T-helper 17 cell (primary cell): ENCODE measurements around the gene OSM. TPM values are rescaled to one million over a fixed set of nuclear protein-coding genes. Genes with fewer than 3 reads are reported as not detected.
"Not testable (repeated sequence)": the region's sequence is repeated elsewhere in the genome, so short reads cannot be mapped to it uniquely, and the experiment has no call there.

ENCODE experiments used
- ATAC-seq: fragments of 150-1000 bp; cut with Tn5 transposase; 2 replicates; pipeline ENCODE4 v1.10.0; 2021; ENCODE audit warnings: mild to moderate bottlenecking, moderate library complexity
- DNase-seq, 3 donors: peaks; one replicate each; pipeline versions ENCODE4 v3.0.0 to v3.0.0-alpha.2; 2020 to 2021
- H3K9me3 ChIP-seq: one replicate; pipeline ENCODE4 v1.7.0; 2013; ENCODE audit warnings: low read length, mild to moderate bottlenecking; ENCODE audit not compliant: control insufficient read depth, poor library complexity, severe bottlenecking
- H3K27ac Mint-ChIP-seq: one replicate; pipeline ENCODE4 v1.8.0; 2022; ENCODE audit warnings: mild to moderate bottlenecking, moderate library complexity, mixed read lengths
- H3K27me3 Mint-ChIP-seq: one replicate; pipeline ENCODE4 v1.8.0; 2022; ENCODE audit warnings: mixed read lengths
- H3K36me3 Mint-ChIP-seq: one replicate; pipeline ENCODE4 v1.8.0; 2022; ENCODE audit warnings: low read depth, mixed read lengths
- H3K4me1 Mint-ChIP-seq: one replicate; pipeline ENCODE4 v1.8.0; 2022; ENCODE audit warnings: mild to moderate bottlenecking, mixed read lengths
- H3K4me3 Mint-ChIP-seq: one replicate; pipeline ENCODE4 v1.8.0; 2022; ENCODE audit warnings: mild to moderate bottlenecking, moderate library complexity, mixed read lengths
- total RNA-seq, 4 donors: library from RNA in 2 of 4; stranded (reverse) in 2 of 4; gene quantifications; one replicate each; pipeline ENCODE4 v1.2.3 and lab custom pipeline; 2022 to 2026

Gene OSM
- total RNA-seq, 2 donors from 2014 or later: 29.1 to 35.2 TPM

GRCh38 chr22:30238136-30238535 is 28.5 kb downstream of the OSM start:
- Mint-ChIP-seq H3K27ac (no peak overlapping the region), H3K27me3 (no peaks in the 10 kb centered on the region), H3K4me1 (peaks cover 13% of the 10 kb centered on the region), H3K36me3 (no peaks in the 10 kb centered on the region), H3K4me3 (no peak overlapping the region)
- H3K9me3 ChIP-seq: no peaks in the 10 kb centered on the region
- ATAC-seq (no peak), DNase-seq (no peak)

GRCh38 chr22:30236875-30237274 is 29.8 kb downstream of the OSM start:
- ATAC-seq: no peak
- Mint-ChIP-seq H3K4me1 (peaks cover 10% of the 10 kb centered on the region), H3K27me3 (no peaks in the 10 kb centered on the region), H3K27ac (no peak overlapping the region), H3K36me3 (no peaks in the 10 kb centered on the region), H3K4me3 (no peak overlapping the region)
- no peaks in the 10 kb centered on the region for H3K9me3 ChIP-seq
- DNase-seq: no peak

GRCh38 chr22:30235687-30236170 is 30.9 kb downstream of the OSM start:
- DNase-seq: no peak
- H3K9me3 ChIP-seq: no peaks in the 10 kb centered on the region
- no peak overlapping the region for H3K27ac Mint-ChIP-seq
- no peaks in the 10 kb centered on the region for H3K27me3 Mint-ChIP-seq
- H3K4me3 Mint-ChIP-seq: no peak overlapping the region
- peaks cover 8% of the 10 kb centered on the region for H3K4me1 Mint-ChIP-seq
- ATAC-seq: no peak
- no peaks in the 10 kb centered on the region for H3K36me3 Mint-ChIP-seq

- H3K9me3 ChIP-seq: no peaks in the 10 kb centered on the region
- H3K4me1 Mint-ChIP-seq: peaks cover 10% of the 10 kb centered on the region
- no peak for ATAC-seq
- H3K36me3 Mint-ChIP-seq: no peaks in the 10 kb centered on the region
- no peak overlapping the region for H3K27ac Mint-ChIP-seq
- H3K27me3 Mint-ChIP-seq: no peaks in the 10 kb centered on the region
- no peak for DNase-seq
- H3K4me3 Mint-ChIP-seq: no peak overlapping the region
These were observed 31.7 kb downstream of the OSM start for GRCh38 chr22:30234786-30235470.

GRCh38 chr22:30234325-30234724 is 32.3 kb downstream of the OSM start:
- H3K4me1 Mint-ChIP-seq, H3K36me3 Mint-ChIP-seq, DNase-seq: not testable (repeated sequence)

GRCh38 chr22:30233582-30233981 is 33.1 kb downstream of the OSM start:
- DNase-seq (no peak), ATAC-seq (no peak)
- H3K27me3 Mint-ChIP-seq: no peaks in the 10 kb centered on the region
- H3K36me3 Mint-ChIP-seq: no peaks in the 10 kb centered on the region
- H3K4me3 Mint-ChIP-seq: no peak overlapping the region
- H3K9me3 ChIP-seq: no peaks in the 10 kb centered on the region
- H3K4me1 Mint-ChIP-seq: peaks cover 12% of the 10 kb centered on the region
- no peak overlapping the region for H3K27ac Mint-ChIP-seq

More at GRCh38 chr22:30234325-30234724, 32.3 kb downstream of the OSM start:
- H3K27ac Mint-ChIP-seq, H3K9me3 ChIP-seq, ATAC-seq, H3K27me3 Mint-ChIP-seq, H3K4me3 Mint-ChIP-seq: not testable (repeated sequence)

- Mint-ChIP-seq H3K4me3 (no peak overlapping the region), H3K27ac (no peak overlapping the region)
These were observed 33.9 kb downstream of the OSM start for GRCh38 chr22:30232716-30233218.

GRCh38 chr22:30230787-30231461 is 35.7 kb downstream of the OSM start:
- DNase-seq: no peak
- no peaks in the 10 kb centered on the region for H3K27me3 Mint-ChIP-seq
- ATAC-seq: no peak
- no peak overlapping the region for H3K27ac Mint-ChIP-seq
- peak overlapping the region; percentile 1 for H3K4me3 Mint-ChIP-seq
- H3K4me1 Mint-ChIP-seq: peaks cover 21% of the 10 kb centered on the region
- no peaks in the 10 kb centered on the region for H3K9me3 ChIP-seq
- H3K36me3 Mint-ChIP-seq: no peaks in the 10 kb centered on the region

More at GRCh38 chr22:30232716-30233218, 33.9 kb downstream of the OSM start:
- ATAC-seq (no peak), DNase-seq (no peak)
- H3K9me3 ChIP-seq: no peaks in the 10 kb centered on the region
- H3K27me3 Mint-ChIP-seq: no peaks in the 10 kb centered on the region
- no peaks in the 10 kb centered on the region for H3K36me3 Mint-ChIP-seq
- peaks cover 16% of the 10 kb centered on the region for H3K4me1 Mint-ChIP-seq

GRCh38 chr22:30230330-30230729 is 36.3 kb downstream of the OSM start:
- H3K9me3 ChIP-seq: no peaks in the 10 kb centered on the region
- Mint-ChIP-seq H3K27me3 (no peaks in the 10 kb centered on the region), H3K27ac (no peak overlapping the region), H3K36me3 (no peaks in the 10 kb centered on the region), H3K4me1 (peaks cover 24% of the 10 kb centered on the region), H3K4me3 (peak overlapping the region; percentile 19)
- no peak for DNase-seq
- no peak for ATAC-seq

GRCh38 chr22:30228509-30229359 is 37.9 kb downstream of the OSM start:
- no peak for DNase-seq
- no peak overlapping the region for H3K27ac Mint-ChIP-seq
- no peak for ATAC-seq

GRCh38 chr22:30227438-30228228 is 39.0 kb downstream of the OSM start:
- Mint-ChIP-seq H3K4me1 (peaks cover 38% of the 10 kb centered on the region), H3K36me3 (no peaks in the 10 kb centered on the region), H3K4me3 (no peak overlapping the region), H3K27me3 (no peaks in the 10 kb centered on the region), H3K27ac (no peak overlapping the region)
- DNase-seq: no peak
- no peak for ATAC-seq
- H3K9me3 ChIP-seq: no peaks in the 10 kb centered on the region

More at GRCh38 chr22:30228509-30229359, 37.9 kb downstream of the OSM start:
- H3K4me1 Mint-ChIP-seq: peaks cover 29% of the 10 kb centered on the region
- no peaks in the 10 kb centered on the region for H3K9me3 ChIP-seq
- H3K36me3 Mint-ChIP-seq: no peaks in the 10 kb centered on the region
- no peak overlapping the region for H3K4me3 Mint-ChIP-seq
- H3K27me3 Mint-ChIP-seq: no peaks in the 10 kb centered on the region

- Mint-ChIP-seq H3K27me3 (no peaks in the 10 kb centered on the region), H3K4me3 (peak overlapping the region; percentile 33), H3K4me1 (peaks cover 49% of the 10 kb centered on the region), H3K36me3 (no peaks in the 10 kb centered on the region), H3K27ac (peak overlapping the region; percentile 82)
- no peak for DNase-seq
- no peaks in the 10 kb centered on the region for H3K9me3 ChIP-seq
- ATAC-seq: no peak
These were observed 40.3 kb downstream of the OSM start for GRCh38 chr22:30226192-30226832.
